Mammary epithelial cell (primary cell): Measurements from ENCODE around the gene RAI2.

Source experiments
- CTCF ChIP-seq, 2 donors: IDR thresholded peaks in 1 of 2; conservative IDR thresholded peaks in 1 of 2; 2 replicates each; pipeline ENCODE4 v1.5.1; 2011 to 2012; ENCODE audit warnings: inconsistent platforms in 2 of 2, low read length in 2 of 2, mild to moderate bottlenecking in 2 of 2, control low read depth in 1 of 2, low read depth in 1 of 2; ENCODE audit not compliant: insufficient read depth in 1 of 2; ENCODE audit errors: extremely low read depth in 1 of 2
- EZH2 ChIP-seq: IDR thresholded peaks from 2 replicates; pipeline ENCODE4 v1.6.1; 2012; ENCODE audit warnings: low read length, inconsistent platforms, borderline replicate concordance

GRCh38 chrX:17860811-17861488, at the start of gene RAI2:
- TF ChIP-seq EZH2 = no peak
- TF ChIP-seq CTCF (conservative IDR thresholded peaks at IDR 0.05 in 1 of 2, IDR thresholded peaks at IDR 0.05 in 1 of 2; ENCODE audit: extremely low read depth in 1 of 2, insufficient read depth in 1 of 2, low read depth in 1 of 2, low read length in 2 of 2) = no peak
